ENCODE measurements around the gene TULP1. TPM values are rescaled to one million over a fixed set of nuclear protein-coding genes. Genes with fewer than 3 reads are reported as not detected.

The TULP1 gene
- total RNA-seq, 1 donor from 2014 or later, result not detected

DNA sequence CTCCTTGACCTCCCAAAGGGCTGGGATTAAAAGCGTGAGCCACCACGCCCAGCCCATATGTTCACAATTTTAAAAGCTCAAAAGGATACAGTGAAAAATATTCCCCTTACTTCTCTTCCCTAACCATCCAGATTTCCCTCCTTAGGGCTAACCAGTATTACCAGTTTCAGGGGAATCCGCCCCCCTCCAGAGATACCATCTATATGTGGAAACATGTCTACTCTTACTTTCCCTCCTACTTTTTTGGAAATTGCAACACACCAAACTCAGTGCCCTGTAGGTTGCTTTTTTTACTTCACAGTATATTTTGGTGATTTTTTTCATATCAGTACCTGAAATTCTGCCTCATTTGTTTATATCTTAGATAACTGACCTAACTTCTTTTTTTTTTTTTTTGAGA is 51.4 kb downstream of the TULP1 start:
- Mint-ChIP-seq H3K4me1 (no peaks in the 10 kb centered on the region), H3K36me3 (ENCODE audit: low read depth) (peaks cover 14% of the 10 kb centered on the region), H3K27ac (ENCODE audit: unreplicated experiment) (no peak overlapping the region), H3K27me3 (ENCODE audit: low read depth) (no peaks in the 10 kb centered on the region), H3K9me3 (no peaks in the 10 kb centered on the region), H3K4me3 (peak overlapping the region; percentile 11)
- TF ChIP-seq, protein P1, sequence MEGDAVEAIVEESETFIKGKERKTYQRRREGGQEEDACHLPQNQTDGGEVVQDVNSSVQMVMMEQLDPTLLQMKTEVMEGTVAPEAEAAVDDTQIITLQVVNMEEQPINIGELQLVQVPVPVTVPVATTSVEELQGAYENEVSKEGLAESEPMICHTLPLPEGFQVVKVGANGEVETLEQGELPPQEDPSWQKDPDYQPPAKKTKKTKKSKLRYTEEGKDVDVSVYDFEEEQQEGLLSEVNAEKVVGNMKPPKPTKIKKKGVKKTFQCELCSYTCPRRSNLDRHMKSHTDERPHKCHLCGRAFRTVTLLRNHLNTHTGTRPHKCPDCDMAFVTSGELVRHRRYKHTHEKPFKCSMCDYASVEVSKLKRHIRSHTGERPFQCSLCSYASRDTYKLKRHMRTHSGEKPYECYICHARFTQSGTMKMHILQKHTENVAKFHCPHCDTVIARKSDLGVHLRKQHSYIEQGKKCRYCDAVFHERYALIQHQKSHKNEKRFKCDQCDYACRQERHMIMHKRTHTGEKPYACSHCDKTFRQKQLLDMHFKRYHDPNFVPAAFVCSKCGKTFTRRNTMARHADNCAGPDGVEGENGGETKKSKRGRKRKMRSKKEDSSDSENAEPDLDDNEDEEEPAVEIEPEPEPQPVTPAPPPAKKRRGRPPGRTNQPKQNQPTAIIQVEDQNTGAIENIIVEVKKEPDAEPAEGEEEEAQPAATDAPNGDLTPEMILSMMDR (conservative IDR thresholded peaks at IDR 0.05), result no peak
- no peak for DNase-seq (ENCODE audit: low read depth, low spot score)

DNA sequence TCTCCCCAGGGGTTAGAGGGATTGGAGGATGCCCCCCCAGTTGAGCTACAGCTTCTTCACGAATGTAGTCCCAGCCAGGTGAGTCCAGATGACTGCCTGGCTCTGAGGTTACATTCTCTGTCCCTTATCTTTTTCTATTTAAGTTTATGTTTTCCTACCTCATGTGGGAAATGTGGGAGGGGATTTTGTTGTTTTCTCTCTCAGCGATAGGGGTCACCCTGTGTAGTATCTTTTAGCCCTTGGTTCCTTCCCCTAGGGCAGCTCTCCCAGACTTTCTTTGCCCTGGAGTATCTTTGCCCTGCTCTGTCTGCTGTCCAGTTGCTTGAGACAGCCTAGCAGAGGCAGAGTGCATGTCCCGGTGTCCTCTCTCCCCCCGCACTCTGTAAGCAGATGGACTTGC is 54.8 kb downstream of the TULP1 start:
- no peak overlapping the region for H3K27ac Mint-ChIP-seq (ENCODE audit: unreplicated experiment)
- peaks cover 26% of the 10 kb centered on the region for H3K4me1 Mint-ChIP-seq
- H3K36me3 Mint-ChIP-seq (ENCODE audit: low read depth), result peaks cover 14% of the 10 kb centered on the region
- TF ChIP-seq, protein P1 (conservative IDR thresholded peaks at IDR 0.05), result no peak
- peak overlapping the region; percentile 9 for H3K4me3 Mint-ChIP-seq
- H3K27me3 Mint-ChIP-seq (ENCODE audit: low read depth), result no peaks in the 10 kb centered on the region
- H3K9me3 Mint-ChIP-seq, result no peaks in the 10 kb centered on the region
- no peak for DNase-seq (ENCODE audit: low read depth, low spot score)

DNA sequence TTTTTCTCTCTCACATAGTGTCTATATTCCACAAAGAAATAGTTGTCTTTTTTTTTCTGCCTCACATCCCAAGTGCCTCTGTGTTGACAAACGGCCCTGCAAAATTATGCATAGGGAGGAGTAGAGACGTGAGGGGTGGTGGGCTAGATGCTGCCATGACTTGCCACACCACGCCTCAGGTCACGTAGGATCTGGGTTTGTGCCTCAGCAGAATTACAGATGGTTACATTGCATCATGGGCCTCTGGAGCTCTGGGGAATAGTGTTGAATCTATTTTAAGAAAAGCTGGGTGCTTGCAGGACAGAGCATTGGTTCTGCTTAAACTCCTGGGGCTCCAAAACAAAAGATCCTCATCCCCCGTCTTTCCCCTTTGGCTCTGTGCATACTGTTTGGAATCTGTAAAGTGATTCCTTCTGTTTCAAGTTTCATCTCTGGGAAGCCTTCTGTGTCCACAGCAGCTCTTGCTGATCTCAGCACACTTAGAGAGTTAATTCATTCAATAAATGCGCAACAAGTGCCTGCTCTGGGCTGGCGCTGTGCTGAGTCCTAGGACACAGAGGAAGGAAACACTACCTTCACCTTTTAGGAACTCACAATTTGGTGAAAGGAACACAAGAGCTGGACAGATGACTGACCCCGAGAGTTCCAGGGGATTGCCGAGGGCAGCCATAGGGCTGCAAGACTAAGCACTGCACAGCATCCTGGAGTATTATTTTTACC is 58.1 kb downstream of the TULP1 start:
- no peak for DNase-seq (ENCODE audit: low read depth, low spot score)
- Mint-ChIP-seq H3K36me3 (ENCODE audit: low read depth) (peaks cover 9% of the 10 kb centered on the region), H3K27ac (ENCODE audit: unreplicated experiment) (peak overlapping the region; percentile 45), H3K9me3 (no peaks in the 10 kb centered on the region), H3K4me3 (peak overlapping the region; percentile 86), H3K27me3 (ENCODE audit: low read depth) (no peaks in the 10 kb centered on the region), H3K4me1 (peaks cover 38% of the 10 kb centered on the region)
- TF ChIP-seq, protein P1 (conservative IDR thresholded peaks at IDR 0.05), result no peak

DNA sequence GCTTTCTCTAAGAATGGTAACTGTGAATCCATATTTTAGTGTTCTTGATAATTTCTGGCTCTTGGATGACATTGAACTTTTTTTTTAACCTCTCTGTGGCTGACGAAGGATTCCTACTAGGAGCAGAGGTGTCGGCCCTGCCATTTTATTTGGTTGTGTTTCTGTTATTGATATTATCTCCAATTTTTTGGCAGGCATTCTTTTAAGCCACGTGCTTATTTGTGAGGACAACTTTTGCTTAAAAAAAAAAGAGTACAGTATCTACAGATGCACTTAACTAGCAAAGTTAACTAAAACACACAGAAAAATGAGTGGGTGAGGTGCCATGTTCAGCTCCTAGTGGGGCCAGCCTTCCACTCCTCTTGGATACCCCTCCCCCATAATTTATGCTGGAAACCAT is 59.5 kb downstream of the TULP1 start:
- H3K4me1 Mint-ChIP-seq, result peaks cover 38% of the 10 kb centered on the region
- TF ChIP-seq, protein P1 (conservative IDR thresholded peaks at IDR 0.05), result no peak
- DNase-seq (ENCODE audit: low read depth, low spot score), result no peak
- no peaks in the 10 kb centered on the region for H3K9me3 Mint-ChIP-seq
- no peak overlapping the region for H3K27ac Mint-ChIP-seq (ENCODE audit: unreplicated experiment)
- H3K36me3 Mint-ChIP-seq (ENCODE audit: low read depth), result peaks cover 9% of the 10 kb centered on the region
- peak overlapping the region; percentile 86 for H3K4me3 Mint-ChIP-seq
- H3K27me3 Mint-ChIP-seq (ENCODE audit: low read depth), result no peaks in the 10 kb centered on the region

DNA sequence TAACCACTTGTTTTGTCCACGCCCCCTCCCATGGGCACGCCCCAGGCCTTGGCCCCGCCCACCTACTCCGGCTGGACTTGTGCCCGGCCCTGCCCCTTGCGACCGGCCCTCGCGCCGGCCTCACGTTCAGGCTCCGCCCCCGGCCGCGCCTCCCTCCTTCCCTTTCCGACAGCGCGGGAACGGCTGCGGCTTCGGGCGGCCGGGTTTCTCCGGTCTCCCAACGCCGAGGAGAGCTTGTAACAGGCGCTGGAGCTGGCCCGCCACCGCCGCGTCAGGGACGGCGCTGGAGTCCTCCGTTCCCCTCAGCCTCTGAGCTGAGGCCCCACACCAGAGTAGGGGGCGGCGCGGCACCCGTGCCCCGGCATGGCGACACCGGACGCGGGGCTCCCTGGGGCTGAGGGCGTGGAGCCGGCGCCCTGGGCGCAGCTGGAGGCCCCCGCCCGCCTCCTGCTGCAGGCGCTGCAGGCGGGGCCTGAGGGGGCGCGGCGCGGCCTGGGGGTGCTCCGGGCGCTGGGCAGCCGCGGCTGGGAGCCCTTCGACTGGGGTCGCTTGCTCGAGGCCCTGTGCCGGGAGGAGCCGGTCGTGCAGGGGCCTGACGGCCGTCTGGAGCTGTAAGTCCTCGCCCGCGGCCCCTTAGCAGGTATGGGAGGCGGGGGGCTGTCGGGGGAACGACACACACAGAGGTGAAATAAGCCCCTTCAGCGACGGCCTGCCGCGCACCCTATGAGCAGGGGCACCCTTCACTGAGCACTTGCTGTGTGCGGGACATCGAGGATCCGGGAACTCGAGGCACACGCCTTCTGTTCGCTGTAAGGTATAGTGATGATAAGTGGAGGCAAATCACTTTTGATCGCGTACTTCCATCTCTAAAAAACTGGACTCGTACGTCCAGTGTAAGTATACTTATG is 60.3 kb downstream of the TULP1 start, which contains the start of gene FANCE:
Gene FANCE (plus strand): TSS at position 156 of the 908 bp plus-strand sequence. CDS start 208 bp downstream, at position 364.
- H3K36me3 Mint-ChIP-seq (ENCODE audit: low read depth), result peaks cover 9% of the 10 kb centered on the region
- TF ChIP-seq, protein P1 (conservative IDR thresholded peaks at IDR 0.05), result no peak
- H3K4me1 Mint-ChIP-seq, result peaks cover 38% of the 10 kb centered on the region
- peak within 1 kb of the TSS; percentile 86 for H3K4me3 Mint-ChIP-seq
- H3K9me3 Mint-ChIP-seq, result no peaks in the 10 kb centered on the region
- DNase-seq (ENCODE audit: low read depth, low spot score), result peak; percentile 100
- no peak within 1 kb of the TSS for H3K27ac Mint-ChIP-seq (ENCODE audit: unreplicated experiment)
- no peaks in the 10 kb centered on the region for H3K27me3 Mint-ChIP-seq (ENCODE audit: low read depth)
